ENCODE measurements around the gene MRPL23. TPM values are rescaled to one million over a fixed set of nuclear protein-coding genes. Genes with fewer than 3 reads are reported as not detected.

Gene MRPL23
- total RNA-seq, 1 donor from 2014 or later, result 117 TPM

GRCh38 chr11:1927026-1927847, 19.9 kb upstream of the MRPL23 start:
- no peak overlapping the region for H3K4me3 ChIP-seq
- no peak for DNase-seq (ENCODE audit: low spot score in 2 of 2)
- TF ChIP-seq, protein P1, sequence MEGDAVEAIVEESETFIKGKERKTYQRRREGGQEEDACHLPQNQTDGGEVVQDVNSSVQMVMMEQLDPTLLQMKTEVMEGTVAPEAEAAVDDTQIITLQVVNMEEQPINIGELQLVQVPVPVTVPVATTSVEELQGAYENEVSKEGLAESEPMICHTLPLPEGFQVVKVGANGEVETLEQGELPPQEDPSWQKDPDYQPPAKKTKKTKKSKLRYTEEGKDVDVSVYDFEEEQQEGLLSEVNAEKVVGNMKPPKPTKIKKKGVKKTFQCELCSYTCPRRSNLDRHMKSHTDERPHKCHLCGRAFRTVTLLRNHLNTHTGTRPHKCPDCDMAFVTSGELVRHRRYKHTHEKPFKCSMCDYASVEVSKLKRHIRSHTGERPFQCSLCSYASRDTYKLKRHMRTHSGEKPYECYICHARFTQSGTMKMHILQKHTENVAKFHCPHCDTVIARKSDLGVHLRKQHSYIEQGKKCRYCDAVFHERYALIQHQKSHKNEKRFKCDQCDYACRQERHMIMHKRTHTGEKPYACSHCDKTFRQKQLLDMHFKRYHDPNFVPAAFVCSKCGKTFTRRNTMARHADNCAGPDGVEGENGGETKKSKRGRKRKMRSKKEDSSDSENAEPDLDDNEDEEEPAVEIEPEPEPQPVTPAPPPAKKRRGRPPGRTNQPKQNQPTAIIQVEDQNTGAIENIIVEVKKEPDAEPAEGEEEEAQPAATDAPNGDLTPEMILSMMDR (IDR thresholded peaks at IDR 0.05), result no peak
- no peaks in the 10 kb centered on the region for H3K4me1 ChIP-seq
- H3K9me3 ChIP-seq, result no peaks in the 10 kb centered on the region
- H3K27me3 ChIP-seq, result no peaks in the 10 kb centered on the region
- peak overlapping the region in 1 of 2 donors; percentile 18 for H3K27ac ChIP-seq
- no peaks in the 10 kb centered on the region for H3K36me3 ChIP-seq
- intact Hi-C loops (cut with DNase I), result no loop called here

DNA sequence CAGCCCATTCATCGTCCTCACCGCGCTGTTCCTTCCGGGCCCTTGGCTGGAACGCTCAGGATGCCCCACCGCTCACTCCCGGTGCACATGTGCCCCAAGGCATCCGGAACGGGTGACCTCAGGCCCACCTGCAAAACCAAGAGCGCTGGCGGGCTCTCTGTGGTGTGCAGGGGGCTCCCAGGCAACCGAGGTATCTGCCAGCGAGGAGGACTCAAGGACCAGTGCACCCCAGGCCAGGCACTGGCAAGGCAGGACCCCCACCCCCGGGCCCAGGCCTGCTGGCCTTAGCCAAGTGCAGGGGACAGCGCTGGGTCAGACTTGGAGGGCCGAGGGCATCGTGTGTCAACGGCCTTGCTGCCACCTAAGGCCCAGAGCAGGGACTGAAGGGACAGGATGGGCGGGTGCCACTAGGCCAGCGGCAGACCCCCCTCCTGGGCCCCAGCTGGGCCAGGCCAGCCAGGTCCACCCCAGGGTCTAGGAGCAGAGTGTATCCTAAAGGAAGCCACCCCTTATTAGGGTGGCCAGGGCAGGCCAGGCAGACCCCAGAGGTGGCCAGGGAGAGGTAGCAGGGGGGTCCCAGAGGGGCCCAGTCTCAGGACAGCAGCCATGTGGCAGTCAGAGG, 19.2 kb upstream of the MRPL23 start:
- peak overlapping the region in 1 of 2 donors; percentile 53 for H3K27ac ChIP-seq
- no peaks in the 10 kb centered on the region for H3K4me1 ChIP-seq
- intact Hi-C loops (cut with DNase I), result no loop called here
- TF ChIP-seq, protein P1 (IDR thresholded peaks at IDR 0.05), result no peak
- H3K9me3 ChIP-seq, result no peaks in the 10 kb centered on the region
- no peak for DNase-seq (ENCODE audit: low spot score in 2 of 2)
- no peaks in the 10 kb centered on the region for H3K27me3 ChIP-seq
- H3K4me3 ChIP-seq, result no peak overlapping the region
- H3K36me3 ChIP-seq, result no peaks in the 10 kb centered on the region

DNA sequence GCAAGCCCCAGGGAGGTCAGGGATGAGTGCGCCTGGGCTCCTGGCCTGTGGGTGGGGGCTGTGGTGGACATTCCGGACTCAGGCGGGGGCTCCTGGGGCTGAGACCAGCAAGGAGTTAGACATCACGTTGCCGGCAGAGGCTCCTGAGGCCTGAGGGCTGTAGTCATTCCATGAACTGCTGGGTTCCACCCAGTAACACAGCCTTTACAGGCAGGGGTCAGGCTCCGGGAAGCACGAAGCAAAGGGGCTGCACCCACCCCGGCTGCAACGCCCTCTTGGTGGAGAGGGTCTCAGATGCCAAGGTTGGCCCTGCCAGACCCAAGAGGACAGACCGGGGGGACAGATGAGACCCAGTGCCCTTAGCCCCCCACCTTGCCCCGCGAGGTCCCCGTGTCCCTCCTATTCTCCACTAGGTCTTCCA, 18.7 kb upstream of the MRPL23 start:
- H3K9me3 ChIP-seq, result no peaks in the 10 kb centered on the region
- no peaks in the 10 kb centered on the region for H3K27me3 ChIP-seq
- no peaks in the 10 kb centered on the region for H3K36me3 ChIP-seq
- no peaks in the 10 kb centered on the region for H3K4me1 ChIP-seq
- TF ChIP-seq, protein P1 (IDR thresholded peaks at IDR 0.05), result no peak
- intact Hi-C loops (cut with DNase I), result no loop called here
- DNase-seq (ENCODE audit: low spot score in 2 of 2), result no peak
- peak overlapping the region in 1 of 2 donors; percentile 53 for H3K27ac ChIP-seq
- no peak overlapping the region for H3K4me3 ChIP-seq

DNA sequence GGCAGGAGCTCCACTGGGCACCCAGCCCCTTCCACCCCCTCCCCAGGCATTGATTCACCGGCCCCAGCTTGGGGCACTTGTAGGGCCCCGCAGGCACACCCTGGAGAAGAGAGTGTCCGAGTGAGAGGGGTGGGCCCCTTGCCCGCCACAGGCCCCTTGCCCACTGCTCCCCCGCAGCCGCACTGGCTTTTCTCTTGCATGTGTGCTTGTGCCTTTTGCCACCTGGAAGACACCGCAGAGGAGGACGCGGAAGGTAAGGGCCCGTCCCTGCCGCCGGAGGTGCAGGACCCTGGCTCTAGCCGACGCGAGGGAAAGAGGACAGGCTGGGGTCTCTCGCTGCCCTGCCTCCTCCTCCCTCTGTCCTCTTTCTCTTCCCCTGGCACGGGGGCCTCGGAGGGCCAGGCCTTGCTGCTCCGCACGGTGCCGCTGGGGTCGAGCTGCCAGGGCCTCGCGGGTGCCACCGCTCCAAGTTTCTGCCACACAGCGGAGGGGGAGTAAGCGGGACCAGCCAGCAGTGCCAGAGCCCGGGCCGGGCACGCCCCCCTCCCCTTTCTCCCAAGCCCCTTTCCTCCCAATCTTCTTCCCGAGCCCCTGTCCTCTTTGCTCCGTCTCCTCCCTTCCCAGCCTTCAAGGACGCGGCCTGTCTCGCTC, 18.1 kb upstream of the MRPL23 start:
- Histone ChIP-seq H3K27me3 (no peaks in the 10 kb centered on the region), H3K9me3 (no peaks in the 10 kb centered on the region), H3K4me1 (no peaks in the 10 kb centered on the region), H3K36me3 (no peaks in the 10 kb centered on the region), H3K4me3 (no peak overlapping the region), H3K27ac (peak overlapping the region in 1 of 2 donors; percentile 53)
- intact Hi-C loops (cut with DNase I), result no loop called here
- TF ChIP-seq, protein P1 (IDR thresholded peaks at IDR 0.05), result no peak
- no peak for DNase-seq (ENCODE audit: low spot score in 2 of 2)

GRCh38 chr11:1929621-1930461, 17.3 kb upstream of the MRPL23 start:
- peak overlapping the region in 1 of 2 donors; percentile 53 for H3K27ac ChIP-seq
- TF ChIP-seq, protein P1 (IDR thresholded peaks at IDR 0.05), result no peak
- DNase-seq (ENCODE audit: low spot score in 2 of 2), result no peak
- H3K9me3 ChIP-seq, result no peaks in the 10 kb centered on the region
- no peaks in the 10 kb centered on the region for H3K36me3 ChIP-seq
- H3K27me3 ChIP-seq, result no peaks in the 10 kb centered on the region
- no peak overlapping the region for H3K4me3 ChIP-seq
- no peaks in the 10 kb centered on the region for H3K4me1 ChIP-seq
- intact Hi-C loops (cut with DNase I), result no loop called here

Data from ascending aorta (tissue), 2 donors.